Measurements from ENCODE around the gene DLST.

DNA sequence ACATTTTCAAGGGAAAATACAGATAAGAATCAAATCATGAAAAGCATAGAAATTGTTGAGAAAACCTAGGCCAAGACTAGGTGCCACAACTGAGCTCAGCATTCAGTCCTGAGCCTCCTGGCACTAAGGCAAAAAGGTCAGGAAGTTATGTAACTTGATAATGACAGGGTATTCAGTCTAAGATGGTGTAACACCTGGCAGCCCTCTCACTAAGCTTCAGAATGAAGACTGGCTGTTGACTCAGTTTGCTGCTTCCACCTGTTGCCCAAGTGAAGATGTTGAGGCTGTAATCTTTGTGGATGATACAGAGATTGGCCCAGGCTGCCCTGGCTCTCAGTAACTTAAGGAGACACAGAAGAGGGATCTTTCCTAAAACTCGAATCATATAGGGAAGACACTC is 25.4 kb upstream of the DLST start:
- TF ChIP-seq, protein P1, sequence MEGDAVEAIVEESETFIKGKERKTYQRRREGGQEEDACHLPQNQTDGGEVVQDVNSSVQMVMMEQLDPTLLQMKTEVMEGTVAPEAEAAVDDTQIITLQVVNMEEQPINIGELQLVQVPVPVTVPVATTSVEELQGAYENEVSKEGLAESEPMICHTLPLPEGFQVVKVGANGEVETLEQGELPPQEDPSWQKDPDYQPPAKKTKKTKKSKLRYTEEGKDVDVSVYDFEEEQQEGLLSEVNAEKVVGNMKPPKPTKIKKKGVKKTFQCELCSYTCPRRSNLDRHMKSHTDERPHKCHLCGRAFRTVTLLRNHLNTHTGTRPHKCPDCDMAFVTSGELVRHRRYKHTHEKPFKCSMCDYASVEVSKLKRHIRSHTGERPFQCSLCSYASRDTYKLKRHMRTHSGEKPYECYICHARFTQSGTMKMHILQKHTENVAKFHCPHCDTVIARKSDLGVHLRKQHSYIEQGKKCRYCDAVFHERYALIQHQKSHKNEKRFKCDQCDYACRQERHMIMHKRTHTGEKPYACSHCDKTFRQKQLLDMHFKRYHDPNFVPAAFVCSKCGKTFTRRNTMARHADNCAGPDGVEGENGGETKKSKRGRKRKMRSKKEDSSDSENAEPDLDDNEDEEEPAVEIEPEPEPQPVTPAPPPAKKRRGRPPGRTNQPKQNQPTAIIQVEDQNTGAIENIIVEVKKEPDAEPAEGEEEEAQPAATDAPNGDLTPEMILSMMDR (IDR thresholded peaks at IDR 0.05; ENCODE audit: low read length) = no peak
- TF ChIP-seq EZH2 (IDR thresholded peaks at IDR 0.05; ENCODE audit: borderline replicate concordance, low read length) = no peak

Measured in OCI-LY1 (cell line).